GM21825 (cell line): ENCODE data around the gene GDPD5.

ENCODE experiments used
- ATAC-seq: cut with Tn5 transposase; IDR thresholded peaks from one replicate; pipeline ENCODE4 v1.9.1; 2021; ENCODE audit warnings: mild to moderate bottlenecking, moderate library complexity; ENCODE audit not compliant: unreplicated experiment

GDPD5 gene

DNA sequence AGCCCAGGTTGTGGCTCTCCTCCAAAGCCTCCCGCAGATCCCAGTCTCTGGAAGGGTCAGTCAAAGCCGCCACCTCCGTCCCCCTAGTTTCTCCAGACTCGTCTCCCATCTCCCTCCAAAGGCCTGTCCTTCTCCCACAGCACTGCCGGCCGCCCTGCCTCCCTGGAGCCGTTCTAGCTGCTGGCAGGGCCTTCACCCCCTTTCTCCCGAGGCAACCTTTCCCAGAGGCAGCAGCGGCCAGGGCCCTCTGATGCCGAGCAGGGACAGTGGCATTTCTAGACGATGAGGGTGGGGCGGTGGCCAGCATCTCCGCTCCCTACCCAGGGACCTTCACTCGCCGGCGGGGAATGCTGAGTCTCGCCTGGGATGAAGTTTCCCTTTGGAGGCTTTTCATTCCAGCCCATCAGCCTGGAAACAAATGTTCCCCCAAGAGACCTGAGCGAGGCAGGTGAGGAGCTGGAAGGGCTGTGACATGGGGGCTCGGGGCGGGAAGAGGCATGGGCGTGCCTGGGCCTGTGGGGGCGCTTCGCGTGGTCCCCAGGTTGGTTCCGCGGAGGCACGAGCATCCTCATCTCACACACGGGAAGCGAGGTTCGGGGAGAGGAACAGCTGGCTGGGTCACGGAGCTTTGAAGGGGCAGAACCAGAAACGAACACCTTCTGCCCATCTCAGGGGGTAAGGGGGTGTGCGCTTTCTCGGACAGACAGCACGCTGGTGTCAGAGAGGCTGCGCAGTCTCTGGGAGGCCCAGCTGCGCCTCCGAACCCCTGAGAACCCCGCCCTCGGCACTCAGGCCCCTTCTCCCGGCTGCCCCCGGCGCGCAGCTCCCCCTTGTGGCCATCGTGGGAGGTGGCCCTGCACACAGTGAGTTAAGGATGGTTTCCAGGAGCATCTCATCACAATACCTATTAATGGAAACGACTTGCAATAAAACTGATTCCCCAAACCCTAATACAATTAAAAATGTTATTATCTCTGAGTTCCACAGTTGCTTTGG, 74.6 kb downstream of the GDPD5 start:
- ATAC-seq = no peak

DNA sequence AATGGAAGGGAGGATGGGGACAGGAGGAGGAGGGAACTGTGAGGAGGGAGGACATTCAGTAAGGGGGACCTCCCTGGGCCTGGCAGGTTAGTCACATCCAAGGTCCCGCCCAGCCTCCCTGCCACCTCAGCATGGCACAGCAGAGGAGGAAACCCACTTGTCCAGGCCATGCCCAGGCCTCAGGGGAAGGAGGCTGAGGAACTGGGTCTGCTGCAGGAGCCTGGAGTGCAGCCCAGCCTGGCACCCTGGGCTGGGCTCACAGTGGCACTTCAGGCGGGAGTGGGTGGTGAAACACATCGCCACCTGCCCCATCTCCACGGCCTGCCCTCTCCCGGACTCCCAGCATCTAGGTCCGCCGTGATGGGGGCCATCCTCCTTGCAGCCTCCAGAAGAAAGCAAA, 75.5 kb downstream of the GDPD5 start:
- ATAC-seq = no peak

DNA sequence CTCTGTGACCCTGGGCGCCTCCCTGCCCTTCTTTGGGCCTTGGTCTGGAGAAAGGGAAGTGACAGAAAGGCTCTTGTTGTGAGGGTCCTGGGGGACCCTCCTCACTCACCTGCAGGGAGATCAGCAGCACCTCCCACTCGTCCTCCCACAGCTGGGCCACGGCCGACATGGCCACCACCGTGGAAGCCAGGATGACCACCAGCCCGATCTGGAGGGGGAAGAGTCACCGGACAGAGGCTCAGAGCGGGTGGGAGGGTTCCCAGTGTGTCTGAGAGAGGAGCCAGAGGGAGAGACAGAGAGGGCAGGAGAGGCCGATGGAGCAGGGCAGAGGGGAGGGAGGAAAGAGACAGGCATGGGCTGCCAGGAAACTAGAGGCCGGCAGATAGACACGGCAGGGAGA, 76.0 kb downstream of the GDPD5 start:
- ATAC-seq = no peak

- no peak for ATAC-seq
Measured at GRCh38 chr11:75449271-75449670, 76.5 kb downstream of the GDPD5 start.

DNA sequence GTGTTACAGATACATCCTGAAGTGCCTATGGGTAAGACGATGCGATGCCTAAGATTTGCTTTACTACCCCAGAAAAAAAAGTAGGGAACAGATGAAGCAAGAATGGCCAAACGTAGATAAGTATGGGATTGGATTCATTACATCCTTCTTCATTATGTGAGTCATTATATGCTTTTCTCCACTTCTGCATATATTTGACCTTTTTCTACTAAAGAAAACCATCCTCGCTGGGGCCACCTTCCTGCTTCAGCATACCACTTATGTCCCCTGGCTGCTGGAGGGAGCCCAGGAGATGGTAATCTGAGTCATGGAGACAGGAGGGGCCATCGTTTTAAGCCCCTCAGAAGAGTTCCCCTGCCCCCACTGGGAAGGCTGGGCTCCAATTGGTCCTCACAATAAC, 78.3 kb downstream of the GDPD5 start:
- no peak for ATAC-seq

- no peak for ATAC-seq
Measured at GRCh38 chr11:75445315-75445953, 80.3 kb downstream of the GDPD5 start.

DNA sequence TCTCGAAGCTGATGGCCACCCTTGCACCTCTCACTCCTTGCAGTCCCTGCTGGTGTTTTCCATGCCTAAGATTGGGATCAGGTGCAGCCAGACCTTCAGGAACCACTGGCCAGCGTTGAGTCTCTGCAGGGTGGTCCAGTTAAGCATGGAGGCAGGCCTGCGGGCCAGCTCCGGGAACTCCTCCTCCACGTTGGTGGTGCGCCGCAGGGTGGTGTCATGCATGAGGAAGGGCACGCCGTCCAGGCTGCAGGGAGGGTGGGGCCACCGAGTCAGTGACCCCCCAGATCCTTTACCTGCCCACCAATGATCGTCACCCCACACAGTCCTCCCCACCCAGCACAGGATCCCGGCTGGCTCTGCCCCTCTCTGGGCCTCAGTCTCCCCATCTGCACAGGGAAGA, 82.7 kb downstream of the GDPD5 start:
- ATAC-seq = no peak

GRCh38 chr11:75442161-75442885, 83.4 kb downstream of the GDPD5 start:
- ATAC-seq = no peak

DNA sequence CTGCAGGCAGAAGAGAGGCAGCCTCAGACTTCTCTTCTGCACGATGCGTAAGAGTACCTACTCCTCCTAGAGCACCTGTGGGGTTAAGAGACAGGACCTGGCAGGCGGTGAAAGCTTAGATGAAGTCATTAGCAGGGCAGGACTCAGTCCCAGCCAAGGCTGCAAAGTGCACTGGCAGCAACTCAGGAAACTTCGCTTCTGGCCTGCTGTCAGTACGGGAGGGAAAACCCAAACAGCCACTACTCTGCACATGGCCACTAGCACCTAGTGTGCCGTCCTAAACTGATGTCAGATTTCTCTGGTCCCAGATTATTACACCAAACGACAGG, 84.0 kb downstream of the GDPD5 start:
- ATAC-seq = no peak

GRCh38 chr11:75440960-75441803, 84.6 kb downstream of the GDPD5 start:
- ATAC-seq = no peak

GRCh38 chr11:75439495-75440120, 86.1 kb downstream of the GDPD5 start:
- no peak for ATAC-seq

DNA sequence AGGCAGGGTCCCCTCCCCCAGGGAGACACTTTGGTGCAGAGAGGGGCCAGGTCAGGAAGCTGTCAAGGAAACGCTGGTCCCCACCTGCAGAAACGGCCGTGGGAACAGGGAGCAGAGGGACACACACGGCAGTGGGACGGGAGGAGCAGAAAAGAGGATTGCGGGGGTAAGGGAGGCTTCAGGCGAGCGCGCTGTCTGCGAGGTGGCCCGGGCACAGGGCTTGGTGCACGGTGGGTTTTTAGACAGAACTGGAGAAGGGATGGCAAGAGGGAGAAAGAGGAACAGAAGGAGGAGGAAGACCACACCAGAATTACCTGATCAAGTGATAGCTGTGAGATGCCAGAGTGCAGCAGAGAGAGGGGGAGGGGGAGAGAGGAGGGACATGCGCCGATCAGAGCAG, 86.7 kb downstream of the GDPD5 start:
- ATAC-seq = no peak

DNA sequence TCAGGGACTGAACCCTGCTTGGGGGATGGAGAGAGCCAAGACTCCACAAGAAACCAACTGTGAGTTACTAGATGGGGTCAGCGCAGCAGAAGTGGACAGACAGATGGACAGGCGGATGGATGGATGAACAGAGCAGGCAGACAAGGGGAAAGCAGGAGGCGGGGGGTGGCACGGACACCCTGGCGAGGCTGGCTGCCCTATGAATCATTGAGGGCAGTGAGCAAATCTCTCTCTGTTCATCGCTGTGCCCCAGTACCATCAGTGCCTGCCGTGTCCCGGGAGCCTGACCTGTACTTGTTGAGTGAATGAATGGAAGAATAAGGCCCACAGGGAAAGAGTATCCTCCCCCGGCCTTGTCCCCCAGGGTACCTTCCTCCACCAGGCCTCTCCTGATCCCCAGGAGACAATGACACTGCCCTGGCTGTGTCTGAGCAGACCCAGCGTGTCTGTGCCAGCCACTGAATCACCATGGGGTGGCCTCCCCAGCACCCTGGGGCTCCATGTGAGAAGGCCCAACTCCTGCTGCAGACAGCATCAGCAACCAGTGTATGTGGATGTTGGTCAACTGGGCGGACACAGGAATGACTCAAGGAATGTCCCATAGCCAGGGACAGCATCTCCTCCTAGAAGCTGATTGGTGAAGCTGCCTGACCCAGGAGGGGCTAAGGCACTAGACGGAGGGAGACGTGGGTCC, 87.6 kb downstream of the GDPD5 start:
- no peak for ATAC-seq

GRCh38 chr11:75436806-75437205, 88.9 kb downstream of the GDPD5 start:
- no peak for ATAC-seq

GRCh38 chr11:75435571-75435925, 90.2 kb downstream of the GDPD5 start:
- ATAC-seq = no peak

DNA sequence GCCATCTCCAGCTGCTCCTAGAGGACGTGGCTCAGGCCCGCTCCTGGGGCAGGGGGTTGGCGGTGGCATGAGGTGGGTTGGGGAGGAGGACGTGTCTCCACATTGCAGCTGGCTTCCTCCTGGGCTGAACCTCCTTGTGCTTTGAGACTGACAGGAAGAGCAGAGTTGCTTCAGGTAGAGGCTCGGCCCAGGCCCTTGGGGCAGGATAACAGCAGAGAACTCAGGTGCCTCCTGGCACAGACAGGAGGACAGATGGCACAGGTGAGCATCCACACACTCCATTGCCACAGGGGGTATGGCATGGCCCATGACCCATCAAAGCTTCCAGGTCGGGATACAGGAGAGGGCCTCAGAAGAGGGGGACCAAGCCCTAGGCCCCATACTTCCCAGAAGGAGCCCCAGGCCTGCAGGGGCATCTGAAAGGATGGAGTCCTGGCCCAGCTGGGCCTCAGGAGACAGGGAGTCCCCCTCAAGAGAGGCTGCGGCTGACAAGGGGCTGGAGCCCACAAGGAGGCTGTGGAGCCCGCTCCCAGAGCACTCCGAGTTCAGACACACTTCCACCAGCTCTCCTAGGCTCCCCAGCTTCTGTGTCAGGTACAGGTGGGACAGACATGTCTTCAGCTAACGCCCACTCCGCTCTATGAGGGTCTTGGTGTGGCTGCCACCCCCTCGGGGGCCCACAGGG, 90.7 kb downstream of the GDPD5 start:
- ATAC-seq = no peak

GRCh38 chr11:75434051-75434450, 91.7 kb downstream of the GDPD5 start:
- no peak for ATAC-seq

GRCh38 chr11:75433443-75433842, 92.3 kb downstream of the GDPD5 start:
- no peak for ATAC-seq

GRCh38 chr11:75432911-75433321, 92.8 kb downstream of the GDPD5 start, which contains the start of gene KLHL35:
TSS of gene KLHL35 (minus strand) at chr11:75433203. CDS start at chr11:75430629, 2,574 bp downstream.
- ATAC-seq = no peak
